IMR-90 (cell line): ENCODE results near the gene RIPOR3. TPM values are rescaled to one million over a fixed set of nuclear protein-coding genes. Genes with fewer than 3 reads are reported as not detected.
A peak's percentile ranks its signal among the peaks of the same experiment; 100 is the strongest.

ENCODE experiments used
- ATAC-seq: fragments of 200-7000 bp; cut with Tn5 transposase; 2 replicates; pipeline ENCODE4 v1.9.1; 2020; ENCODE audit warnings: low read depth, mild to moderate bottlenecking, moderate library complexity
- Bru-seq: library from RNA; stranded (reverse); fragments of 400-500 nt; gene quantifications from one replicate; lab custom pipeline; 2021; lab: Mats Ljungman, UMichigan
- BruChase-seq, 2 experiments: library from RNA; stranded (reverse); fragments of 400-500 nt; gene quantifications; one replicate each; lab custom pipeline; 2021; lab: Mats Ljungman, UMichigan
- BruUV-seq: library from RNA; stranded (reverse); fragments of 400-500 nt; replicated peaks from 2 replicates; lab custom pipeline; 2021; lab: Mats Ljungman, UMichigan
- CTCF ChIA-PET: fragments of 300-600 bp; formaldehyde crosslinking; extraction: SDS; loops from one replicate; lab custom pipeline; 2021; ENCODE audit warnings: antibody characterized with exemption; lab: Yijun Ruan, JAX
- POLR2A ChIA-PET: fragments of 300-600 bp; sonication (Branson Sonifier 250); formaldehyde crosslinking; loops from one replicate; lab custom pipeline; 2022; ENCODE audit warnings: antibody characterized with exemption; ENCODE audit not compliant: unreplicated experiment; lab: Charles Lee
- DNase-seq: peaks from one replicate; pipeline ENCODE4 v3.0.0; 2013
- H2AFZ ChIP-seq: replicated peaks from 2 replicates; pipeline ENCODE3; 2013; ENCODE audit warnings: low read length, mild to moderate bottlenecking; ENCODE audit not compliant: poor library complexity
- H2AK5ac ChIP-seq: 2 replicates; pipeline ENCODE4 v1.6.1; 2013; ENCODE audit warnings: low read depth, low read length, inconsistent platforms
- H2AK9ac ChIP-seq: replicated peaks from 2 replicates; pipeline ENCODE3; 2013; ENCODE audit warnings: mild to moderate bottlenecking, low read depth, low read length, moderate library complexity; ENCODE audit not compliant: poor library complexity
- H2BK120ac ChIP-seq: 2 replicates; pipeline ENCODE4 v1.6.1; 2013; ENCODE audit warnings: low read depth, low read length, inconsistent platforms
- H2BK15ac ChIP-seq: 3 replicates; pipeline ENCODE4 v1.6.1; 2013; ENCODE audit warnings: low read depth, low read length, inconsistent platforms
- H2BK20ac ChIP-seq: 2 replicates; pipeline ENCODE4 v1.6.1; 2013; ENCODE audit warnings: low read depth, mild to moderate bottlenecking, inconsistent platforms, low read length, moderate library complexity
- H2BK5ac ChIP-seq: 2 replicates; pipeline ENCODE4 v1.6.1; 2013; ENCODE audit warnings: mild to moderate bottlenecking, low read depth, low read length, inconsistent platforms; ENCODE audit not compliant: poor library complexity, severe bottlenecking
- H3K14ac ChIP-seq: replicated peaks from 2 replicates; pipeline ENCODE4 v1.6.1; 2013; ENCODE audit warnings: low read depth, low read length, inconsistent platforms
- H3K18ac ChIP-seq: 2 replicates; pipeline ENCODE4 v1.6.1; 2013; ENCODE audit warnings: low read depth, low read length, control low read depth
- H3K23ac ChIP-seq: 2 replicates; pipeline ENCODE4 v1.6.1; 2013; ENCODE audit warnings: low read depth, low read length, inconsistent platforms
- H3K27ac ChIP-seq: 2 replicates; pipeline ENCODE4 v1.5.1; 2013; ENCODE audit warnings: mild to moderate bottlenecking, control low read depth, low read length; ENCODE audit not compliant: insufficient read depth
- H3K27me3 ChIP-seq: 2 replicates; pipeline ENCODE4 v1.6.1; 2013; ENCODE audit warnings: low read length; ENCODE audit not compliant: control insufficient read depth, insufficient read depth
- H3K36me3 ChIP-seq: 2 replicates; pipeline ENCODE4 v1.6.1; 2013; ENCODE audit warnings: low read length, mixed read lengths; ENCODE audit not compliant: control insufficient read depth, insufficient read depth
- H3K4ac ChIP-seq: 2 replicates; pipeline ENCODE4 v1.6.1; 2013; ENCODE audit warnings: low read depth, low read length, inconsistent platforms
- H3K4me1 ChIP-seq: 2 replicates; pipeline ENCODE4 v1.6.1; 2013; ENCODE audit warnings: low read length, mixed read lengths; ENCODE audit not compliant: control insufficient read depth, insufficient read depth
- H3K4me2 ChIP-seq: 2 replicates; pipeline ENCODE4 v1.6.1; 2013; ENCODE audit warnings: low read depth, mild to moderate bottlenecking, control low read depth, low read length, moderate library complexity
- H3K4me3 ChIP-seq: 2 replicates; pipeline ENCODE4 v1.5.1; 2013; ENCODE audit warnings: low read depth, mild to moderate bottlenecking, control low read depth, low read length, moderate library complexity; ENCODE audit not compliant: insufficient read depth
- H3K56ac ChIP-seq: 2 replicates; pipeline ENCODE4 v1.6.1; 2013; ENCODE audit warnings: low read length, inconsistent platforms; ENCODE audit not compliant: insufficient read depth; ENCODE audit errors: extremely low read depth
- H3K79me1 ChIP-seq, 2 experiments: 2 replicates each; pipeline ENCODE4 v1.6.1; 2013; ENCODE audit warnings: low read length in 2 of 2, inconsistent platforms in 1 of 2, low read depth in 1 of 2
- H3K9ac ChIP-seq: 2 replicates; pipeline ENCODE4 v1.6.1; 2013; ENCODE audit warnings: low read depth, low read length, control low read depth
- H3K9me1 ChIP-seq: 2 replicates; pipeline ENCODE4 v1.6.1; 2013; ENCODE audit warnings: low read length, inconsistent platforms; ENCODE audit not compliant: insufficient read depth
- H3K9me3 ChIP-seq: 2 replicates; pipeline ENCODE4 v1.6.1; 2013; ENCODE audit warnings: low read length; ENCODE audit not compliant: control insufficient read depth, insufficient read depth
- H4K20me1 ChIP-seq: 2 replicates; pipeline ENCODE4 v1.6.1; 2013; ENCODE audit warnings: low read length, inconsistent platforms; ENCODE audit not compliant: insufficient read depth
- H4K5ac ChIP-seq: 2 replicates; pipeline ENCODE4 v1.6.1; 2013; ENCODE audit warnings: mild to moderate bottlenecking, low read depth, low read length, control low read depth
- H4K8ac ChIP-seq, 2 experiments: 2 replicates each; pipeline ENCODE4 v1.6.1; 2013; ENCODE audit warnings: low read depth in 2 of 2, low read length in 2 of 2, control low read depth in 1 of 2, inconsistent platforms in 1 of 2
- H4K91ac ChIP-seq: 2 replicates; pipeline ENCODE4 v1.6.1; 2013; ENCODE audit warnings: low read depth, low read length, inconsistent platforms; ENCODE audit not compliant: insufficient read depth
- BHLHE40 ChIP-seq: fragments of 150-350 bp; IDR thresholded peaks from 2 replicates; pipeline ENCODE4 v1.6.1; 2016; ENCODE audit warnings: mild to moderate bottlenecking, low read depth, low read length
- CHD1 ChIP-seq: IDR thresholded peaks from 2 replicates; pipeline ENCODE4 v1.6.1; 2012; ENCODE audit warnings: low read depth, low read length, improper control_type of control experiment
- MXI1 ChIP-seq: IDR thresholded peaks from 2 replicates; pipeline ENCODE4 v1.6.1; 2012; ENCODE audit warnings: low read depth, mild to moderate bottlenecking, low read length, moderate library complexity, borderline replicate concordance
- RFX5 ChIP-seq: IDR thresholded peaks from 2 replicates; pipeline ENCODE4 v1.8.0; 2012; ENCODE audit warnings: low read depth, mild to moderate bottlenecking, low read length, moderate library complexity
- USF2 ChIP-seq: fragments of 150-350 bp; IDR thresholded peaks from 2 replicates; pipeline ENCODE4 v1.6.1; 2017; ENCODE audit warnings: mild to moderate bottlenecking, antibody characterized with exemption, low read length, low read depth
- WGBS, 2 experiments: methylation state at CpG; one replicate each; pipeline versions ENCODE4 v1.1.5 to v1.1.7; 2013; ENCODE audit warnings: missing lambda C conversion rate in 2 of 2; ENCODE audit not compliant: insufficient read length in 1 of 2; ENCODE audit errors: extremely low coverage in 2 of 2; 5-methylcytosine and 5-hydroxymethylcytosine counted together
- dilution Hi-C: fragments of 300-500 bp; cut with HindIII; formaldehyde crosslinking; loops from one replicate; pipeline ENCODE4 v1.14.3; 2018; ENCODE audit warnings: low sequenced_read_pairs; ENCODE audit not compliant: unreplicated experiment
- in situ Hi-C: fragments of 300-500 bp; cut with MboI; formaldehyde crosslinking; loops from 3 replicates; pipeline ENCODE4 v1.14.3; 2019; ENCODE audit warnings: low sequenced_read_pairs, inconsistent platforms, mixed read lengths
- intact Hi-C: fragments of 100-400 bp; cut with micrococcal nuclease; formaldehyde crosslinking; loops from 2 replicates; pipeline ENCODE4 v1.10.0; 2022
- long read RNA-seq: library from polyadenylated mRNA; unstranded; transcript quantifications from one replicate; pipeline ENCODE4 v2.0.0, GENCODE V29; 2021; ENCODE audit not compliant: unreplicated experiment
- polyA plus RNA-seq, 3 experiments: library from polyadenylated mRNA; depleted of rRNA; stranded (reverse); fragments of >200 nt; gene quantifications; 2 replicates each; pipeline ENCODE4 v1.2.3, GENCODE V29; 2012; ENCODE audit warnings: low replicate concordance in 1 of 3
- total RNA-seq: library from RNA; depleted of rRNA; stranded (reverse); fragments of >200 nt; gene quantifications from 2 replicates; pipeline ENCODE4 v1.2.3, GENCODE V29; 2012; rRNA removed

Gene RIPOR3, protein sequence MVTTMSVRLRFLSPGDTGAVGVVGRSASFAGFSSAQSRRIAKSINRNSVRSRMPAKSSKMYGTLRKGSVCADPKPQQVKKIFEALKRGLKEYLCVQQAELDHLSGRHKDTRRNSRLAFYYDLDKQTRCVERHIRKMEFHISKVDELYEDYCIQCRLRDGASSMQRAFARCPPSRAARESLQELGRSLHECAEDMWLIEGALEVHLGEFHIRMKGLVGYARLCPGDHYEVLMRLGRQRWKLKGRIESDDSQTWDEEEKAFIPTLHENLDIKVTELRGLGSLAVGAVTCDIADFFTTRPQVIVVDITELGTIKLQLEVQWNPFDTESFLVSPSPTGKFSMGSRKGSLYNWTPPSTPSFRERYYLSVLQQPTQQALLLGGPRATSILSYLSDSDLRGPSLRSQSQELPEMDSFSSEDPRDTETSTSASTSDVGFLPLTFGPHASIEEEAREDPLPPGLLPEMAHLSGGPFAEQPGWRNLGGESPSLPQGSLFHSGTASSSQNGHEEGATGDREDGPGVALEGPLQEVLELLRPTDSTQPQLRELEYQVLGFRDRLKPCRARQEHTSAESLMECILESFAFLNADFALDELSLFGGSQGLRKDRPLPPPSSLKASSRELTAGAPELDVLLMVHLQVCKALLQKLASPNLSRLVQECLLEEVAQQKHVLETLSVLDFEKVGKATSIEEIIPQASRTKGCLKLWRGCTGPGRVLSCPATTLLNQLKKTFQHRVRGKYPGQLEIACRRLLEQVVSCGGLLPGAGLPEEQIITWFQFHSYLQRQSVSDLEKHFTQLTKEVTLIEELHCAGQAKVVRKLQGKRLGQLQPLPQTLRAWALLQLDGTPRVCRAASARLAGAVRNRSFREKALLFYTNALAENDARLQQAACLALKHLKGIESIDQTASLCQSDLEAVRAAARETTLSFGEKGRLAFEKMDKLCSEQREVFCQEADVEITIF
- total RNA-seq (0.28 and 0.54 TPM in 2 replicates), polyA plus RNA-seq (2012; rRNA removed) (1.7 TPM in 2 replicates), Bru-seq, nascent RNA (percentile 46 among the genes with signal in this experiment), BruChase-seq, experiment 1, labeled RNA remaining after a 6-hour chase (percentile 59 among the genes with signal in this experiment), BruChase-seq, experiment 2, labeled RNA remaining after a 2-hour chase (percentile 53 among the genes with signal in this experiment)
- polyA plus RNA-seq (2012; cell fraction: cytosol; rRNA removed): 0.28 and 0.71 TPM in 2 replicates
- polyA plus RNA-seq (2012; cell fraction: nucleus; rRNA removed; ENCODE audit: low replicate concordance): 11.7 and 15.4 TPM in 2 replicates
- long read RNA-seq, partial matches to known transcripts: 4 of 10 reads
- long read RNA-seq, other reads (novel, unspliced or antisense): 6 of 10 reads

- DNase-seq: no peak
- Histone ChIP-seq H4K8ac (peak within 1 kb of the TSS; percentile 70 to 93; a peak in 3 of 4 replicates), H3K18ac (peak within 1 kb of the TSS; percentile 90), H3K56ac (peak within 1 kb of the TSS; percentile 64; the same call in 1 of the 2 replicates), H2AK9ac (peak within 1 kb of the TSS; percentile 84), H4K20me1 (no peaks in the 10 kb centered on the region), H3K9ac (peak within 1 kb of the TSS; percentile 55), H3K4me1 (peaks cover 25% of the 10 kb centered on the region), H2BK120ac (peak within 1 kb of the TSS; percentile 93), H3K79me1 (peaks cover 0 to 10% of the 10 kb centered on the region in 2 experiments; a peak in 1 of 4 replicates), H3K9me1 (peaks cover 7% of the 10 kb centered on the region), H3K23ac (peak within 1 kb of the TSS; percentile 74), H4K91ac (peak within 1 kb of the TSS; percentile 73), H2BK15ac (peak within 1 kb of the TSS; percentile 89; the same call in 2 of the 3 replicates), H4K5ac (peak within 1 kb of the TSS; percentile 54), H3K4me2 (peak within 1 kb of the TSS; percentile 75), H3K36me3 (no peaks in the 10 kb centered on the region), H3K9me3 (no peaks in the 10 kb centered on the region), H2AFZ (peak within 1 kb of the TSS; percentile 92), H2BK5ac (no peak within 1 kb of the TSS), H3K27me3 (no peaks in the 10 kb centered on the region), H2BK20ac (peak within 1 kb of the TSS; percentile 67), H3K27ac (peak within 1 kb of the TSS; percentile 54), H3K14ac (peak within 1 kb of the TSS; percentile 90), H2AK5ac (peak within 1 kb of the TSS; percentile 96), H3K4ac (peak within 1 kb of the TSS; percentile 92), H3K4me3 (peak within 1 kb of the TSS; percentile 20)
- CTCF ChIA-PET: interaction anchor here (0.6 to 1.1 kb wide), 3 partner anchors 23 to 526 kb away, joined by 3 to 5 read pairs (median 4); no protein-coding TSS in a partner anchor
- intact Hi-C loops (loop anchor here (2.0 kb wide), 1 partner anchor 40 kb away; the partner anchor contains the start of gene PARD6B), dilution Hi-C loops (no loop called here), in situ Hi-C loops (no loop called here)
- 26% methylated on average over 21 of the region's 42 CpGs; no CpG with 5 or more reads in 1 of the 2 experiments for whole genome bisulfite sequencing, 2 experiments
- BruUV-seq: no TSS peak
- POLR2A ChIA-PET: interaction anchor here (0.5 kb wide), 1 partner anchor 10 kb away, joined by 7 read pairs; no protein-coding TSS in a partner anchor
- no peak for TF ChIP-seq MXI1
- TF ChIP-seq BHLHE40: no peak
- no peak for TF ChIP-seq CHD1
- TF ChIP-seq RFX5: no peak
- TF ChIP-seq USF2: no peak
- ATAC-seq: peak; percentile 57
These were observed at the start of gene RIPOR3 for GRCh38 chr20:50690650-50691572. TSS of gene RIPOR3 (minus strand) at chr20:50691542. CDS start at chr20:50691128, 414 bp downstream.
